Esophagus muscularis mucosa (tissue), 4 donors: ENCODE measurements around the gene BOLA1. TPM values are rescaled to one million over a fixed set of nuclear protein-coding genes. Genes with fewer than 3 reads are reported as not detected.

ENCODE experiments used
- DNase-seq: peaks from one replicate; pipeline ENCODE4 v3.0.0-alpha.2; 2017; ENCODE audit errors: extremely low spot score
- H3K27ac ChIP-seq, 4 donors: fragments of 200-600 bp; sonication (generic); replicated peaks in 1 of 4; 1 replicate in 3 of 4; 2 replicates in 1 of 4; pipeline ENCODE4 v1.5.1; 2016 to 2019; ENCODE audit warnings: mild to moderate bottlenecking in 1 of 4
- H3K27me3 ChIP-seq, 4 donors: fragments of 200-600 bp; sonication (generic); one replicate each; pipeline versions ENCODE4 v1.5.1 to v1.6.0; 2016 to 2019
- H3K36me3 ChIP-seq, 4 donors: fragments of 200-600 bp; sonication (generic); one replicate each; pipeline ENCODE4 v1.5.1; 2016 to 2019
- H3K4me1 ChIP-seq, 4 donors: fragments of 200-600 bp; sonication (generic); one replicate each; pipeline ENCODE4 v1.5.1; 2016 to 2019
- H3K4me3 ChIP-seq, 4 donors: fragments of 200-600 bp; sonication (generic); 1 replicate in 2 of 4; 2 replicates in 2 of 4; pipeline ENCODE4 v1.5.1; 2016 to 2019; ENCODE audit warnings: mild to moderate bottlenecking in 4 of 4, moderate library complexity in 1 of 4
- H3K9me3 ChIP-seq, 4 donors: fragments of 200-600 bp; sonication (generic); 1 replicate in 3 of 4; 2 replicates in 1 of 4; pipeline ENCODE4 v1.5.1; 2016 to 2019
- CTCF ChIP-seq, 3 experiments: fragments of 200-600 bp in 2 of 3; fragments of 450-650 bp in 1 of 3; sonication (generic) in 2 of 3; IDR thresholded peaks; one replicate each; pipeline ENCODE4 v1.5.1; 2017 to 2019; ENCODE audit warnings: antibody characterized with exemption in 3 of 3, mild to moderate bottlenecking in 2 of 3, moderate library complexity in 1 of 3
- EP300 ChIP-seq: sonication (generic); formaldehyde crosslinking; IDR thresholded peaks from one replicate; pipeline ENCODE4 v1.6.1; 2017; ENCODE audit warnings: antibody characterized with exemption
- POLR2A ChIP-seq: fragments of 450-650 bp; IDR thresholded peaks from one replicate; pipeline ENCODE4 v1.6.1; 2017; ENCODE audit warnings: antibody characterized with exemption, moderate library complexity, mild to moderate bottlenecking, low read depth
- POLR2AphosphoS5 ChIP-seq, 2 donors: sonication (generic); formaldehyde crosslinking; IDR thresholded peaks; one replicate each; pipeline ENCODE4 v1.6.1; 2017; ENCODE audit warnings: antibody characterized with exemption in 2 of 2
- WGBS: methylation state at CpG from one replicate; pipeline ENCODE4 v1.1.5; 2018; 5-methylcytosine and 5-hydroxymethylcytosine counted together
- intact Hi-C: fragments of 100-400 bp; cut with DNase I; formaldehyde crosslinking; loops from one replicate; pipeline ENCODE4 v1.15.1; 2023
- total RNA-seq, 4 donors: library from RNA; depleted of rRNA; stranded (reverse); fragments of >200 nt; gene quantifications; one replicate each; pipeline versions ENCODE4 v1.1.0 to v1.2.1, GENCODE V29; 2016

Gene BOLA1
- total RNA-seq, 4 donors from 2014 or later = 31.1 to 45.8 (median 41.6) TPM

DNA sequence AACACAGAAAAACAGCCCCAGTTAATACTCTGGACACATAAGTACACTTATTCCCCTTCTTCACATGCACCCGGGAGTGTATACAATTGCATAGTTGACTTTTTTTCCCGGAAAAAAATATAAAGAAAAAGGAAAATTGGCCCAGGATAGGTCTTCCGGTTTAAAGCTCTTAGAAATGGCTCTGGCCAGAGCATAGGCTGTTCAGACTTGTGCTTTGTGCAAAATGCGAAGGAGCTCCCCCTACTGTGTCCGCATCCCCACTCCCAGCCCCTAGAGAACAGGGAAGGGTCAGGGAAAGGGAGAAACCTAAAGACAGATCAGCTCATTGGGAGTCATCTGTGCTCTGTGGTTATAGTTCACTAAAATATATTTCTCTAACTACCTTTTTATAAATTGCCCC, 42.8 kb downstream of the BOLA1 start:
- Histone ChIP-seq H3K9me3 (no peaks in the 10 kb centered on the region), H3K4me1 (peaks cover 24 to 41% (median 33%) of the 10 kb centered on the region in 4 donors), H3K4me3 (no peak overlapping the region), H3K36me3 (peaks cover 22 to 42% (median 39%) of the 10 kb centered on the region in 4 donors), H3K27me3 (no peaks in the 10 kb centered on the region), H3K27ac (peak overlapping the region; percentile 14 to 52 (median 25))
- no peak for DNase-seq
- 17% methylated on average over 5 of the region's 5 CpGs for WGBS
- TF ChIP-seq POLR2AphosphoS5 (IDR thresholded peaks at IDR 0.05) = peak; percentile 7 to 51
- no peak for TF ChIP-seq EP300
- TF ChIP-seq POLR2A = no peak
- TF ChIP-seq CTCF (IDR thresholded peaks at IDR 0.05) = peak; percentile 28 to 36 (median 31)
- intact Hi-C loops = no loop called here

GRCh38 chr1:149942885-149943284, 43.5 kb downstream of the BOLA1 start:
- WGBS = 54% methylated on average over 3 of the region's 3 CpGs

GRCh38 chr1:149945206-149945605, 45.8 kb downstream of the BOLA1 start:
- WGBS = 93% methylated on average over 4 of the region's 4 CpGs
- H3K9me3 ChIP-seq = no peaks in the 10 kb centered on the region
- H3K4me3 ChIP-seq = no peak overlapping the region
- peaks cover 0 to 11% (median 5%) of the 10 kb centered on the region in 4 donors for H3K4me1 ChIP-seq
- peaks cover 43 to 72% (median 69%) of the 10 kb centered on the region in 4 donors for H3K36me3 ChIP-seq
- intact Hi-C loops = no loop called here
- no peaks in the 10 kb centered on the region for H3K27me3 ChIP-seq
- TF ChIP-seq EP300 = no peak
- TF ChIP-seq POLR2AphosphoS5 (IDR thresholded peaks at IDR 0.05) = no peak
- TF ChIP-seq POLR2A = no peak
- TF ChIP-seq CTCF (IDR thresholded peaks at IDR 0.05) = no peak
- H3K27ac ChIP-seq = no peak overlapping the region
- no peak for DNase-seq

More at GRCh38 chr1:149942885-149943284, 43.5 kb downstream of the BOLA1 start:
- H3K27me3 ChIP-seq = no peaks in the 10 kb centered on the region
- H3K4me1 ChIP-seq = peaks cover 17 to 34% (median 26%) of the 10 kb centered on the region in 4 donors
- no peaks in the 10 kb centered on the region for H3K9me3 ChIP-seq
- peaks cover 25 to 49% (median 46%) of the 10 kb centered on the region in 4 donors for H3K36me3 ChIP-seq
- TF ChIP-seq CTCF (IDR thresholded peaks at IDR 0.05) = no peak
- no peak for TF ChIP-seq POLR2AphosphoS5 (IDR thresholded peaks at IDR 0.05)
- DNase-seq = no peak
- peak overlapping the region in 3 of 4 donors; percentile 15 to 52 (median 16) for H3K27ac ChIP-seq
- intact Hi-C loops = no loop called here
- no peak overlapping the region for H3K4me3 ChIP-seq

GRCh38 chr1:149949911-149950310, 50.5 kb downstream of the BOLA1 start:
- WGBS = 81% methylated on average over 6 of the region's 6 CpGs
- H3K9me3 ChIP-seq = no peaks in the 10 kb centered on the region
- no peaks in the 10 kb centered on the region for H3K27me3 ChIP-seq
- TF ChIP-seq POLR2AphosphoS5 (IDR thresholded peaks at IDR 0.05) = no peak
- no peak for TF ChIP-seq CTCF (IDR thresholded peaks at IDR 0.05)
- no peak for TF ChIP-seq EP300
- no peak for TF ChIP-seq POLR2A
- intact Hi-C loops = no loop called here
- DNase-seq = no peak
- no peak overlapping the region for H3K4me3 ChIP-seq
- H3K27ac ChIP-seq = no peak overlapping the region
- no peaks in the 10 kb centered on the region for H3K4me1 ChIP-seq
- H3K36me3 ChIP-seq = peaks cover 43 to 68% (median 58%) of the 10 kb centered on the region in 4 donors

Other genes with a start within 250 kb of the BOLA1 start
- 10 to 100 TPM in 1 of 4 donors, 1 to 10 TPM in 2, under 1 TPM in 1; 0.17 to 23.2 (median 3.6) TPM for gene FCGR1A, start 116.9 kb upstream of the BOLA1 start, total RNA-seq
- 1 to 10 TPM; 3.3 to 8.6 (median 5.5) TPM for gene SV2A, start 18.3 kb downstream of the BOLA1 start, total RNA-seq
- gene SF3B4, start 28.2 kb downstream of the BOLA1 start, total RNA-seq = 10 to 100 TPM; 12.1 to 21.6 (median 14.0) TPM
- 10 to 100 TPM in 2 of 4 donors, 1 to 10 TPM in 2; 7.3 to 15.0 (median 10.5) TPM for gene MTMR11, start 37.3 kb downstream of the BOLA1 start, total RNA-seq
- 10 to 100 TPM; 23.7 to 41.1 (median 30.4) TPM for gene OTUD7B, start 111.2 kb downstream of the BOLA1 start, total RNA-seq
- 10 to 100 TPM; 38.9 to 56.5 (median 44.9) TPM for gene VPS45, start 168.2 kb downstream of the BOLA1 start, total RNA-seq